ENCODE measurements around the gene KIAA1217.

KIAA1217 gene

GRCh38 chr10:24452030-24452429 is 243.1 kb downstream of the KIAA1217 start:
- Histone ChIP-seq H3K4me1 (peaks cover 0 to 4% (median 0%) of the 10 kb centered on the region in 4 donors), H3K27me3 (no peaks in the 10 kb centered on the region), H3K9me3 (no peaks in the 10 kb centered on the region), H3K4me3 (no peak overlapping the region), H3K27ac (no peak overlapping the region), H3K36me3 (no peaks in the 10 kb centered on the region)
- intact Hi-C loops (cut with DNase I; ENCODE audit: low total_unique reads), result no loop called here
- DNase-seq, result no peak
- TF ChIP-seq CTCF (IDR thresholded peaks at IDR 0.05), result no peak

GRCh38 chr10:24453404-24453830 is 244.5 kb downstream of the KIAA1217 start:
- Histone ChIP-seq H3K27me3 (no peaks in the 10 kb centered on the region), H3K9me3 (no peaks in the 10 kb centered on the region), H3K36me3 (no peaks in the 10 kb centered on the region), H3K4me3 (no peak overlapping the region), H3K27ac (no peak overlapping the region), H3K4me1 (peaks cover 0 to 4% (median 0%) of the 10 kb centered on the region in 4 donors)
- no peak for TF ChIP-seq CTCF (IDR thresholded peaks at IDR 0.05)
- intact Hi-C loops (cut with DNase I; ENCODE audit: low total_unique reads), result no loop called here
- no peak for DNase-seq

- Histone ChIP-seq H3K36me3 (no peaks in the 10 kb centered on the region), H3K9me3 (no peaks in the 10 kb centered on the region), H3K4me3 (no peak overlapping the region), H3K27ac (no peak overlapping the region), H3K27me3 (no peaks in the 10 kb centered on the region), H3K4me1 (peaks cover 0 to 4% (median 0%) of the 10 kb centered on the region in 4 donors)
- intact Hi-C loops (cut with DNase I; ENCODE audit: low total_unique reads), result no loop called here
- no peak for DNase-seq
- no peak for TF ChIP-seq CTCF (IDR thresholded peaks at IDR 0.05)
Measured at GRCh38 chr10:24453973-24454372, 245.0 kb downstream of the KIAA1217 start.

GRCh38 chr10:24455447-24455846 is 246.5 kb downstream of the KIAA1217 start:
- Histone ChIP-seq H3K4me3 (no peak overlapping the region), H3K27ac (no peak overlapping the region), H3K4me1 (no peaks in the 10 kb centered on the region), H3K27me3 (no peaks in the 10 kb centered on the region), H3K9me3 (no peaks in the 10 kb centered on the region), H3K36me3 (no peaks in the 10 kb centered on the region)
- intact Hi-C loops (cut with DNase I; ENCODE audit: low total_unique reads), result no loop called here
- TF ChIP-seq CTCF (IDR thresholded peaks at IDR 0.05), result no peak
- no peak for DNase-seq

- no peak overlapping the region for H3K27ac ChIP-seq
- no peaks in the 10 kb centered on the region for H3K9me3 ChIP-seq
- TF ChIP-seq CTCF (IDR thresholded peaks at IDR 0.05), result no peak
- intact Hi-C loops (cut with DNase I; ENCODE audit: low total_unique reads), result no loop called here
- H3K36me3 ChIP-seq, result no peaks in the 10 kb centered on the region
- no peaks in the 10 kb centered on the region for H3K4me1 ChIP-seq
- H3K4me3 ChIP-seq, result no peak overlapping the region
- no peaks in the 10 kb centered on the region for H3K27me3 ChIP-seq
- DNase-seq, result no peak
Measured at GRCh38 chr10:24456322-24456721, 247.4 kb downstream of the KIAA1217 start.

All from tibial artery (tissue), 4 donors.